PFSK-1 (cell line): Measurements from ENCODE around the gene RIOK3.

Source experiments
- FOXP2 ChIP-seq: optimal IDR thresholded peaks from 2 replicates; pipeline ENCODE3; 2011; ENCODE audit warnings: borderline replicate concordance, control low read depth, inconsistent platforms; ENCODE audit not compliant: insufficient read depth; ENCODE audit errors: extremely low read length, extremely low read depth
- POLR2AphosphoS5 ChIP-seq: IDR thresholded peaks from 2 replicates; pipeline ENCODE4 v1.6.1; 2012; ENCODE audit warnings: low read depth, mild to moderate bottlenecking, control low read depth, low read length, moderate library complexity
- REST ChIP-seq, 2 experiments: IDR thresholded peaks; 2 replicates each; pipeline versions ENCODE4 v1.6.1 to v1.8.0; 2011 to 2012; ENCODE audit warnings: low read depth in 2 of 2, low read length in 2 of 2, control low read depth in 1 of 2, inconsistent platforms in 1 of 2, mild to moderate bottlenecking in 1 of 2, moderate library complexity in 1 of 2; ENCODE audit not compliant: insufficient read depth in 1 of 2
- SIN3A ChIP-seq: IDR thresholded peaks from 2 replicates; pipeline ENCODE4 v1.6.1; 2012; ENCODE audit warnings: mild to moderate bottlenecking, low read length, moderate library complexity, borderline replicate concordance; ENCODE audit not compliant: insufficient read depth
- TAF1 ChIP-seq: IDR thresholded peaks from 2 replicates; pipeline ENCODE4 v1.6.1; 2012; ENCODE audit warnings: low read length, control low read depth, borderline replicate concordance; ENCODE audit not compliant: insufficient read depth

The RIOK3 gene

DNA sequence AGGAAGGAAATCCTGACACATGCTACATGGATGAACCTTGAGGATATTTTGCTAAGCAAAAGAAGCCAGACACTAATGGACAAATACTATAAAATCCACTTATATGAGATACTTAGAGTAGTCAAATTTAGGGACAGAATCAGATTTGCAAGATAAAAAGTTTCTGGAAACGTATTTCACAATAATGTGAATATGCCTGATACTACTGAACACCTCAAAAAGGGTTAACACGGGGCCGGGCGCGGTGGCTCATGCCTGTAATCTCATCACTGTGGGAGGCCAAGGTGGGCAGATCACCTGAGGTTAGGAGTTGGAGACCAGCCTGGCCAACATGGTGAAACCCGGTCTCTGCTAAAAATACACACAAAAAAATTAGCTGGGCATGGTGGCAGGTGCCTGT lies 48.5 kb downstream of the RIOK3 start:
- TF ChIP-seq TAF1 (no peak), SIN3A (no peak), REST (IDR thresholded peaks at IDR 0.05; ENCODE audit: insufficient read depth in 1 of 2, low read depth in 2 of 2, low read length in 2 of 2) (no peak), FOXP2 (no peak)

DNA sequence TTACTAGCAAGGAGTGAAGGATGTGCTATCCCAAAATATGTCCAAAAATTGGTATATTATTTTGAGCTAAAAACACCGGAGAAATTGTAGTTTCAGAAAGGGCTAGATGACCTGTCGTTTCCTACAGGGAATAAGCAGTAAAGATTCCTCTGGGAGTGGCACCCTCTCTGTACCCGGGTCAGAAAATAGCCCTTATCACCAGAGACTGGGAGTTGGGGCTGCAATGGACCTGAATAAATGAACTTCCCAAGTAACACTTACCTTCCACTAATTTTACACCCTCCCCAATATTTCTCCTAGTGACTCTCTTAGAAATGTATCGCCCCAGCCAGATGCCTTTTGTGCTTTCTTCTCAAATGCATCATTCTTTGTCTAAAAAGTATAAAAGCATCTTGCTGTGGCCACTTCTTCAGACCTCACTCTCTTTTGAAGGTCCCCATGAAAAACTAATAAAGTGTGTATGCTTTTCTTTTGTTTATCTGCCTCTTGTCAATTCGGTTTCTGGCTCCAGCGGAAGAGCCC lies 49.5 kb downstream of the RIOK3 start:
- no peak for TF ChIP-seq FOXP2
- no peak for TF ChIP-seq TAF1
- no peak for TF ChIP-seq POLR2AphosphoS5
- no peak for TF ChIP-seq SIN3A
- no peak for TF ChIP-seq REST (IDR thresholded peaks at IDR 0.05; ENCODE audit: insufficient read depth in 1 of 2, low read depth in 2 of 2, low read length in 2 of 2)

DNA sequence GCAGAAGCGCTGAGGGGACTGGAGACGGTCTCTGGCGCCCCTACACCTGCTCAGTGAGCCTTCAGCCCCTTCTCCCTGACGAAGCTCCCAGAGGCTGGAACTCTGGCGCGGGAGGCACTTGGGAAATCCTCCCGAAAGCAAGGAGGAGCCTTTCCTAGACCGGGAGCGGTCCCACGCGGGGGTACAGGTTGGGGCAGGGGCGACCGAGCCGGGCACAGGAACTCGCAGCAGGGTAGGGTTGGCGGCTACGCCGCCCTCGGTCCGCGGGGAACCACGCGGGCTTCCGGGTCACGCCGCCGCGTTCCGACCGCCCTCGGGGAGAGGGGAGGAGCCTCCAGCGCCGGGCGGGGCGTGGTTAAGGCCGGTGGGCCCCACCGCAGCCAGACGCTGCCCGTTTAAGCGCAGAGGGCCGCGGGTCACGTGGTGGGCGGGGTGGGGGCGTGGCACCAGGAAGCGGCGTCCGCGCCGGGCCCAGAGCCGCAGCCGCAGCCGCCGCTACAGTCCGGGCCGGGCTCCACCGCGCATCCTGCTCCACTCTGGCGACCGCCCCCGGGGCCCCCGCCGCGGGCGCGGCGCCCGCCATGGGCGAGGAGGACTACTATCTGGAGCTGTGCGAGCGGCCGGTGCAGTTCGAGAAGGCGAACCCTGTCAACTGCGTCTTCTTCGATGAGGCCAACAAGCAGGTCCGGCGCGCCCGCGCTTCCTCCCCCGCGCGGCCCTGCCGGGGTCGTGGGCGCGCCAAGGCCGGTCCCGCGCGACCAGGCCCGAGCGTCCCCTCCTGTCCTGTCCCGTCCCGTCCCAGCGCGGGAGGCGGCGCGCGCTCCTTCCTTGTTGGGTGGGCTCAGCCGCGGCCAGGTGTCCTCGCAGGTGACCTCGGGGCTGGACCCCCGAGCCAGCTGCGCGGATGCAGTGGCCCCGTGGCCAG lies 50.2 kb downstream of the RIOK3 start, which contains the start of gene RMC1:
RMC1 (plus strand) TSS at position 474 of the 925 bp plus-strand sequence; CDS start at position 582, 108 bp downstream.
- TF ChIP-seq TAF1 (peak; percentile 36; the same call in 1 of the 2 replicates), REST (IDR thresholded peaks at IDR 0.05; ENCODE audit: insufficient read depth in 1 of 2, low read depth in 2 of 2, low read length in 2 of 2) (peak; percentile 0 to 10; a peak in 1 of 4 replicates), SIN3A (no peak; the same call in 1 of the 2 replicates), FOXP2 (peak; percentile 88), POLR2AphosphoS5 (peak; percentile 85)

- TF ChIP-seq TAF1 = no peak
- TF ChIP-seq REST (IDR thresholded peaks at IDR 0.05; ENCODE audit: insufficient read depth in 1 of 2, low read depth in 2 of 2, low read length in 2 of 2) = no peak
- TF ChIP-seq SIN3A = no peak
- no peak for TF ChIP-seq FOXP2
- TF ChIP-seq POLR2AphosphoS5 = no peak
Measured at GRCh38 chr18:23503963-23504344, 50.9 kb downstream of the RIOK3 start.
